ENCODE results near the gene ZNF587.
"Not testable (repeated sequence)": the region's sequence is repeated elsewhere in the genome, so short reads cannot be mapped to it uniquely, and the experiment has no call there.

Gene ZNF587

DNA sequence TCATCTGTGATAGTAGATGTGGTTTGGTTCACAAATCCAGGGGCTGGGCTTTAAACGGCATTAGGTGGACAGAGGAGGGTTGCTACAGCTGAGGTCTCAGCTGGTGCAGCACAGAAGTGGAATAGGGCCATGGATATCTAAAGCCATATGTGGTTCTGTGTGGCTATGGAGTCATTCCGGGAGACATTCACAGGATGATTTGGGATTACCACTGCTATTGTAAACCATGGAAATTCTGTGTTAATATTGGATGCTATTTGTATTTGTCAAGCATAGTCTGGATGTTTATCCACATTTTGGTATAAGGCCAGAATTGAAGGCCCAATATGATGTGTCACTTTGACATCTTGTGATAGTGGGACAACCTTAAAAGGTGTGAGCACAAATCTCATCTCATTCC is 26.5 kb upstream of the ZNF587 start:
- not testable (repeated sequence) for DNase-seq

DNA sequence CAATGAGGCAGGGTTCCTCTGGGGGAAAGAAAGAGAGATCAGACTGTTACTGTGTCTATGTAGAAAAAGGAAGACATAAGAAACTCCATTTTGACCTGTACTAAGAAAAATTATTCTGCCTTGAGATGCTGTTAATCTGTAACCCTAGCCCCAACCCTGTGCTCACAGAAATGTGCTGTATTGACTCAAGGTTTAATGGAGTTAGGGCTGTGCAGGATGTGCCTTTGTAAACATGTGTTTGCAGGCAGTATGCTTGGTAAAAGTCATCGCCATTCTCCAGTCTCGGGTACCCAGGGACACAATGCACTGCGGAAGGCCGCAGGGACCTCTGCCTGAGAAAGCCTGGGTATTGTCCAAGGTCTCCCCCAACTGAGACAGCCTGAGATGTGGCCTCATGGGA is 26.1 kb upstream of the ZNF587 start:
- DNase-seq: not testable (repeated sequence)

DNA sequence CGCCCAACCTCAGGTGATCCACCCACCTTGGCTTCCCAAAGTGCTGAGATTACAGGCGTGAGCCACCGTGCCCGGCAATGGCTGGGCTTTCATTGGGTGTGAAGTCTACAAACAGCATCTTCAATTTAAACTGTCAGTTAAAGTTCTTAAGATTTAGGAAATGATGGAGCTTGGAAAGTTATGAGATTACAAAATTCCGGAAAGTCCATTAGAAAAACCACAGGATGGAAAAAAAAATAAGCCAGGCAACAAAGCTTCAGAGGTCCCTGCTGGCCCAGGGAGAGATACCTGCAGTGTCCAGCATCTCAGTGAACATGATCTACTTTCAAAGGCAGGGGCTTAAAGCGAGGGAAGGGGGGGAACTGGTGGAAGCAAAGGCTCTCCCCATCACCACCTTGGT is 24.1 kb upstream of the ZNF587 start:
- no peak for DNase-seq

DNA sequence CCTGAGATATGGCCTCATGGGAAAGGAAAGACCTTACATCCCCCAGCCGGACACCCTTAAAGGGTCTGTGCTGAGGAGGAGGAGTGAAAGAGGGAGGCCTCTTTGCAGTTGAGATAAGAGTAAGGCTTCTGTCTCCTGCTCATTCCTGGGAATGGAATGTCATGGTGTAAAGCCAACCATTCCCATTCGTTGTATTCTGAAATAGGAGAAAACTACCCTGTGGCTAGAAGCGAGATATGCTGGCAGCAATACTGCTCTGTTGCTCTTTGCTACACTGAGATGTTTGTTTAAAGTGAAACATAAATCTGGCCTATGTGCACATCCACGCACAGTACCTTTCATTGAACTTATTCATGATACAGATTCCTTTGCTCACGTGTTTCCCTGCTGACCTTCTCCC is 20.3 kb upstream of the ZNF587 start:
- no peak for DNase-seq

DNA sequence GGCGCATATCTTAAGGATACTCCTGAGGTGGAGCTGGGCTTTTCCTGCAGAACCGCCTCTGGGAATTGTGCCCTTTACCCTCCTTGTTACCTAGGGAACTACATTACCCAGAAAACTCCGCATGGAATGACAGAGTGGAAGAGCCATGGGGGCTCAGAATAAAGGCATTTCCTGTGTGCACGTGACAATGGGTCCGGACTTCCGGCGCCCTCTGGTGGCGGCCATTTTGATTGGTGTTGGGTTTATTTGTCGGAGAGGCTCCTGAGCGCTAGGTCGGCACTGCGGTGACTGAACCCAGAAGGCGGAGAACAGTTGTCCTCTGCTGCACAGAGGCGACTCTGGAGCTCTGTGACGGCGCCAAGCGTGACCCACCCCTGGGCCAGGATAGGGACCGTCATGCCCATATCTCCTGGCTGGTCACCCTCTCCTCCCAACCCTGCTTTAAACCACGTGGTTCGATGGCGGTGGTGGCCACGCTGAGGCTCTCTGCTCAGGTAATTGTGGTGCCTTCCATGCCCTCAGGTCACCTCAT is 19.5 kb upstream of the ZNF587 start, which contains the start of gene ZNF587B:
ZNF587B (plus strand) TSS at position 229 of the 532 bp plus-strand sequence; CDS start at position 459, 230 bp downstream.
- peak; percentile 74 for DNase-seq

DNA sequence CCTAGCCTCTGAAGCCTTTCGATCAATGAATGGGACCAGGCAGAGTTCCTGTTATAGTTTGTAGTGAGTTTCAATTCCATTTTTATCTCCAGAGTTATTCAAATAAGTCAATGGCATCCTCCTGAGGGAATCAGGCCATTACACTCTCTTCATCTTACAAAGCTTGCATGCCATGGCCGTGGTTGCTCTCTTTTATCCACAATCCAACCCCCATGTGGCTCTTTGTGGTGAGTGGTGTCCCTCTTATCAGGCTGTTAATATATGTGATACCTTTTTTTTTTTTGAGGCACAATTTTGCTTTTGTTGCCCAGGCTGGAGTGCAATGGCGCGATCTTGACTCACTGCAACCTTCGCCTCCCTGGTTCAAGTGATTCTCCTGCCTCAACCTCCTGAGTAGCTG is 12.7 kb upstream of the ZNF587 start:
- not testable (repeated sequence) for DNase-seq

DNA sequence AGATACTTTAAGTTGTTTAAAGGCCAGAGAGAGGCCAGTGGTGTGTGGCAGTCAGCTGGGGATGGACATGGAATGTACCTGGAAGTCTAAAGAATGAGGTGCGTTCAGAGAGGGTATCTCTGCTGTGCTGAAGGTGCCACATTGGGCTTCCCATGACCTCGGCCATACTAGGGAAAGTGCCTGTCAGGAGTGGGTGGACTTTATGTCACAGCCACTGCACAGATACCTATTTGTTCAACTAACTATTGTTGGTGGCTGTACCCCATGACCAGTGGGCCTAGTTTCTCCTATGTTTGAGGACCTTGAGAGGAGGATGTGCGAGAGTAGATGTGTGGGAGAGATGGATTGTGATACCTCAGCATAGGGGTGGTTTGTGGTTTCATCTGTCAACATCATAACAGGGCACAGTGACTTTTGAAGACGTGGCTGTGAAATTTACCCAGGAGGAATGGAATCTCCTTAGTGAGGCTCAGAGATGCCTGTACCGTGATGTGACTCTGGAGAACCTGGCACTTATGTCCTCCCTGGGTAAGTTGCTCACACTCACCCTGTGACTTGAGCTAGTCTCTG is 11.0 kb upstream of the ZNF587 start:
- DNase-seq: not testable (repeated sequence)

DNA sequence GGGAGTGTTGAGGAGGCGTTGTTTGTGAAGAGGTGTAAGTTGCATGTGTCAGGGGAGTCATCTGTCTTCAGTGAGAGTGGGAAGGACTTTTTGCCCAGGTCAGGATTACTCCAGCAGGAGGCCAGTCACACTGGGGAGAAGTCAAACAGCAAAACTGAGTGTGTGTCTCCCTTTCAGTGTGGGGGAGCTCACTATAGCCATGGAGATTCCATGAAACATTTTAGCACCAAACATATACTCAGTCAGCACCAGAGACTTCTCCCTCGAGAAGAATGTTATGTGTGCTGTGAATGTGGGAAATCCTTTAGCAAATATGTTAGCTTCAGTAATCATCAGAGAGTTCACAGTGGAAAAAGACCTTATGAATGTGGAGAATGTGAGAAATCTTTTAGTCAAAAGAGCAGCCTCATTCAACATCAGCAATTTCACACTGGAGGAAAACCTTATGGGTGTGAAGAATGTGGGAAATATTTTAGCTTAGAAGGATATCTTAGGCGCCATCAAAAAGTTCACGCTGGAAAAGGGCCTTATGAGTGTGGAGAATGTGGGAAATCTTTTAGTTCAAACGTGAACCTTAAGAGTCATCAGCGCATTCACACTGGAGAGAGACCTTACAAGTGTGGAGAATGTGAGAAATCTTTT is 8.4 kb upstream of the ZNF587 start:
- DNase-seq: peak; percentile 8

DNA sequence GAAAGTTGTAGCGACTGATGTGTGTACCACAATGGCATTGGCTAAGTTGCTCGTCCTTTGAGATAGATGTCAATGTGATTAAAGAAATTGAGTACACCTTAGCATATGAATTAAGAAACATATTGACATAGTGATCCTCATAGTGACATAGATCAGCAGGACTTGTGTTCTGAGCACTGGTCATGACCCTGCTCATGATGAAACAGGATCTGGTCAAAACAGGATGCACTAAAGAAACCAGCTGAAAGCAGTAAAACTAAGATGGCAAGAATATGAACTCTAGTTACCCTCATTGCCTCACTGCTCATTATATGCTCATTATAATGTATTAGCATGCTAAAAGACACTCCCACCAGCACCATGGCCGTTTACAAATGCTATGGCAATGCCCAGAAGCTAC is 2.5 kb upstream of the ZNF587 start:
- DNase-seq: not testable (repeated sequence)

DNA sequence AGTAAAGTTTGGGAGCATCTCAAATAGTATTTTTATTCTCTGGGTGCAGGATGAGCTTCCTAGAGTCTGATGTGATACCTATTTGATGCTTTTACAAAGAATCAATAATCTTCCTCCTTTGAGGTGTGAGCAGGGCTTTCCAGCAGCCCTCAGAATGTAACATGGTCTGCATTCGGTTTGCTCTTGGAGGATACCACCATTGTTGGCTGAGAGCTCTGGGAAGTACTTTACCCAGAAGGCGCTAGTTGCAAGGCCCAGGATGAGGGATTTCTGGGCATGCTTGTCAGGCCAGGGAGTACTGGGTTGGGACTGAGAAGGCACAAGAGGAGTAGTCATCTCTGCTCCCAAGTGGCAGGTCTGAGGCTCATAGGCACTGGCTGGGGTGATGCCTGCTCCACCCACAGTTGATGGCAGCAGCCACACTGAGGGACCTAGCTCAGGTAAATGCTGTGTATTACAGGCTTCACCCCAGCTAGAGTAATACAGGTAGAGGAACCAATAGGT is 445 bp upstream of the ZNF587 start:
- not testable (repeated sequence) for DNase-seq

DNA sequence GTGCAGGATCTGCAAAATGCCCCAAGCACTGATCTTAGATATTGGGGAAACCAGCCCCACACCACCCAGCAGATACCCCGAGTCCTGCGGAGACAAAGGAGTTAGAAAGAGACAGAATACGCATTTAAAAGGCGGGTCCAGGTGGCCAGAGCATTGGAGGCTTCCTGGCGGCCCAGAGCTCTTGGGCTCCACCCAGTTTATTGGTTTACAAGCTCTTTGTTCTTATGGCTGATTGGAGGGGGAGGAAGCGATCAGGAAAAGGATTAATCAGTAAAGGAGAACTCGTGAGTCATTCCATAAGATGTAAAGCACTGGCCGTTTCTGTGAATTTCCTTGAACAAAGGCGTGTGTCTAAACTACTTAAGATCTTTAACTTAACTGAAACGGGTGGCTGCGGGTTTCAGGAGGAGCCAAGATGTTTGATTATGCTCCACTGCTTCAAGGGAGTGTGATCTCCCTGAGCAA is 926 bp downstream of the ZNF587 start:
- DNase-seq: no peak

DNA sequence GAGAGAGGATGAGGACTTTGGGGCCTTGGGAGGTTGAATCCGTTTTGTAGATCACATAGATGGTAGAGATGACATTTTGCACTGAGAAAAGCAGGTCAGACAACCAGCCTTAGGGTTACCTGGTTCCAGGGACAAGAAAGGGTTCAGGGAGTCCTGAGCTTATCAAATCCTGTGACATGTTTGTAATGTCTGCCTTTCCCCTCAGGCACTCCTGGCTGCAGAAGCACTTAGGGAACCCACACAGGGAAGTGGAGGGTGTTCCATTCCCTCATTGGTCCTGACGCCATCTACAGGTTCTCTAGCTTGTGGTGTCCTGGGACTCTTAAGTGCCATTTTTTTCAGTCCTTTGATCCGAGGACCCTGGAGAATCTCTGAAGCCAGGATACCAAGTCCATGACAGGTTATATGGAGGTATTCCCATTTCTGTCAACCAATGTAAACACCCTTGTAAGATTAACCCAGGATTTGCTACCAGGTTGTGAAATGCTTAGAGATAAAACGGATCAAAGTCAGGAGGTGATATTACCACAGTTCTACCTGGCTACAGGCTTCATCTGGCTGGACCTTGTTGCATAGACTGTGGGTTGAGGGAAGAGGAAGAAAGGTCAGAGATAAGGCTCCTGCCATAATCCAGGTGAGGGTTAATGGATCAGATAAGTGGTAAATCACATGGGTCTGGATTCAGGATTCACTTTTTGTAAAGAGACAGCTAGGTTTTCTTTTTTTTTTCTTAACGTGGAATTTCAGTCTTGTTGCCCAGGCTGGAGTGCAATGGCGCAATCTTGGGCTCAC is 2.3 kb downstream of the ZNF587 start:
- not testable (repeated sequence) for DNase-seq

DNA sequence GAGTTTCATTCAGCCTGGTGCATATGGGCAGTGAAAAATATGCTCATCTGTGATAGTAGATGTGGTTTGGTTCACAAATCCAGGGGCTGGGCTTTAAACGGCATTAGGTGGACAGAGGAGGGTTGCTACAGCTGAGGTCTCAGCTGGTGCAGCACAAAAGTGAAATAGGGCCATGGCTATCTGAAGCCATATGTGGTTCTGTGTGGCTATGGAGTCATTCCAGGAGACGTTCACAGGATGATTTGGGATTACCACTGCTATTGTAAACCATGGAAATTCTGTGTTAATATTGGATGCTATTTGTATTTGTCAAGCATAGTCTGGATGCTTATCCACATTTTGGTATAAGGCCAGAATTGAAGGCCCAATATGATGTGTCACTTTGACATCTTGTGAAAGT is 4.5 kb downstream of the ZNF587 start:
- DNase-seq: not testable (repeated sequence)

DNA sequence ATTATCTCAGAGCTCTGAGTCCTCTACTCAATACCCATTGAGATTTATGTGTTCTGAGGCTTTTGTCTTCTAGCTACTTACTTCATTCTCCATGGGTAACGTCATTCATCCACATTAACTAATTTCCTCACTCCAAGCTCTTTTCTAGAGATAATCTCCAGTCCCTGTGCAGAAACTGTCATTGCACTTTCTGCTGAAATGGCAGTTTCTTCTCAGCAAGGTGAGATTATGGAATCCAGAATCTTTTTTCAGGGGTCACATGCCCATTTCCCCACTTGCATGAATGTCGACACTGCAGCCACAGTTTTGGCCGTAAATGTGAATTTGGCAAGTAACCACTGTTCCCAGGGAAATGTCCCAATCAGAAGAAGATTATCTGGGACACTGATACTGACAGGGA is 12.7 kb downstream of the ZNF587 start:
- DNase-seq: not testable (repeated sequence)

DNA sequence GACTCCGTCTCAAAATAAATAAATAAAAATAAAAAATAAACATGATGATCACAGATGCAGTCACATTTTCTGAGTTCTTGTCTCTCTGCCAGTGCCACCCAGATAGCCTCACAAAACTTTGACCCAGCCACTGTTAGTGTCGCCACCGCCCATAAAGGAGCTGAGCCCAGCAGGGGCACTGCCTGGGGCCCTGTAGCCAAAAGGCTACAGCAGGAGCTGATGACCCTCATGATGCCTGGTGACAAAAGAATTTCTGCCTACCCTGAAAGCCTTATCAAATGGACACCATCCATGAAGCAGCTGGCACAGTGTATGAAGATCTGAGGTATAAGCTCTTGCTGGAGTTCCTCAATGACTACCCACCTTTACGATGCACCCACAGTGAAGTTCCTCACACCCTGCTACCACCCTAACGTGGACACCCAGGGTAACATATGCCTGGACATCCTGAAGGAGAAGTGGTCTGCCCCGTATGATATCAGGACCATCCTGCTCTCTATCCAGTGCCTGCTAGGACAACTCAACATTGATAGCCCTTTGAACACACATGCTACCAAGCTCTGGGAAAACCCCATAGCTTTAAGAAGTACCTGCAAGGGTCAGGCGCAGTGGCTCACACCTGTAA is 18.3 kb downstream of the ZNF587 start:
- DNase-seq: no peak

DNA sequence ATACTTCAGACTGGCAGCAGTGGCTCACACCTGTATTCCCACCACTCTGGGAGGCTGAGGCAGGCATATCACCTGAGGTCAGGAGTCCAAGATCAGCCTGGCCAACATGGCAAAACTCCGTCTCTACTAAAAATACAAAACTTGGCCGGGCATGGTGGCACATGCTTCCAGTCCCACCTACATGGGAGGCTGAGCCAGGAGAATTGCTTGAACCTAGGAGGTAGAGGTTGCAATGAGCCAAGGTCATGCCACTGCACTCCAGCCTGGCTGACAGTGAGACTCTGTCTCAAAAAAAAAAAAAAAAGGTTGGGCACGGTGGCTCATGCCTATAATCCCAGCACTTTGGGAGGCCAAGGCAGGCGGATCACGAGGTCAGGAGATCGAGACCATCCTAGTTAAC is 20.0 kb downstream of the ZNF587 start:
- DNase-seq: not testable (repeated sequence)

DNA sequence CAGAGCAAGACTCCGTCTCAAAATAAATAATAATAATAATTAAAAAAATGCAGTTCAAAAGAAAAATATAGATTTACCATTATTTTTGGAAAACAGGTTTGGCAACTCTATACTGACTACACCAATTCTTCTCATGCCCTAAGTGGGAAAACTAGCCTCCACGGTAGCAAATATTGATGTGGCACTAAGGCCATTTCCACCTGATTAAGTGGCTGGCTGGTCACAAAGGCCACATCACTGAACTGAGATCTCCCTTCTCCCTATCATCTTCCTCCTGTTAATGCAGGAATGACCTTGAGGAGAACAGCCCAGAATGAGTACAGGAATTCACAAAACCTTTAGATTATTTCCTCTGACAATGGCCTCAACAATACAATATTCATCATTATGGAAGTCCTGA is 20.6 kb downstream of the ZNF587 start:
- DNase-seq: no peak

DNA sequence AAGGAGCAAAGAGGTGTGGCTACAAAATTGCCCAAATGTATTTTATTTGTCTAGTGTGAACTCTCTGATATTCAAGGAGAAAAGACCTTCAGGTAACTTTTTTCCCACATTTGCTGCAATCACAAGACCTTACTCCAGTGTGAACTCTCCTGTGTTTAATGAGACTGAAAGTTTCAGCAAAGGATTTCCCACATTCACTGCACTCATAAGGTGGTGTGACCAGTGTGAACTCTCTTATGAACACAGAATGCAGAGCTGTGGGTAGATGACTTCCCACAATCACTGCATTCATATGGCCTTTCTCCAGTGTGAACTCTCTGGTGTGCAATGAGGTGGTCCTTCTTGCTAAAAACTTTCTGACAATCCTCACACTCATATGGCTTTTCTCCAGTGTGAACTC is 22.8 kb downstream of the ZNF587 start:
- no peak for DNase-seq

DNA sequence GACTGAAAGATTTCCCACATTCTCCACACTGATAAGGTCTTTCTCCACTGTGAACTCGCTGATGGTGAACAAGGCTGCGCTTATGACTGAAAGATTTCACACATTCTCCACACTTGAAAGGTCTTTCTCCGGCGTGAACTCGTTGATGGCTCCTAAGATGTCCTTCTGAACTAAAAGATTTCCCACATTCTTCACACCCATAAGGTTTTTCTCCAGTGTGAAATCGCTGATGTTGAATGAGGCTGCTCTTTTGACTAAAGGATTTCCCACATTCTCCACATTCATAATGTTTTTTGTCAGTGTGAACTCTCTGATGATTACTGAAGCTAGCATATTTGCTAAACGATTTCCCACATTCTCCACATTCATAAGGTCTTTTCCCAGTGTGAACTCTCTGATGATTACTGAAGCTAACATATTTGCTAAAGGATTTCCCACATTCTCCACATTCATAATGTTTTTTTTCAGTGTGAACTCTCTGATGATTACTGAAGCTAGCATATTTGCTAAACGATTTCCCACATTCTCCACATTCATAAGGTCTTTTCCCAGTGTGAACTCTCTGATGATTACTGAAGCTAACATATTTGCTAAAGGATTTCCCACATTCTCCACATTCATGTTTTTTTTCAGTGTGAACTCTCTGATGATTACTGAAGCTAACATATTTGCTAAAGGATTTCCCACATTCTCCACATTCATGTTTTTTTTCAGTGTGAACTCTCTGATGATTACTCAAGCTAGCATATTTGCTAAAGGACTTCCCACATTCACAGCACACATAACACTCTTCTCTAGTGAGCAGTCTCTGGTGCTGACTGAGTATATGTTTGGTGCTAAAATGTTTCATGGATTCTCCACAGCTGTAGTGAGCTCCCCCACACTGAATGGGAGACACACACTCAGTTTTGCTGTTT is 24.5 kb downstream of the ZNF587 start:
- not testable (repeated sequence) for DNase-seq

DNA sequence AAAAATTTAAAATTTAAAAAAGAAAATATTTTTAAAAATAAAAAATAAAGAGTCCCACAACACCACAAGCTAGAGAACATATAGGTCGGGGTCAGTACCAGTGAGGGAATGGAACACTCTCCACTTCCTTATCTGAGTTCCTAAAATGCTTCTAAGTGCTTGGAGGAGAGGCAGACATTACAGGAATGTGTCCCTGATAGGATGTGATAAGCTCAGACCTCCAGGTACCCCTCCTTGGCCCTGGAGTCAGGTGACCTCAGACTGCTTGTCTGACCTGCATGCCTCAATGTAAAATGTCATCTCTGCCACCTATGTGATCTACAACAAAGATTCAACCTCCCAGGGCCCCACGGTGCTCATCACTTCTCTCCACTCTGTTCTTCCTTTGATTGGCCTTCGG is 36.4 kb downstream of the ZNF587 start:
- no peak for DNase-seq

DNA sequence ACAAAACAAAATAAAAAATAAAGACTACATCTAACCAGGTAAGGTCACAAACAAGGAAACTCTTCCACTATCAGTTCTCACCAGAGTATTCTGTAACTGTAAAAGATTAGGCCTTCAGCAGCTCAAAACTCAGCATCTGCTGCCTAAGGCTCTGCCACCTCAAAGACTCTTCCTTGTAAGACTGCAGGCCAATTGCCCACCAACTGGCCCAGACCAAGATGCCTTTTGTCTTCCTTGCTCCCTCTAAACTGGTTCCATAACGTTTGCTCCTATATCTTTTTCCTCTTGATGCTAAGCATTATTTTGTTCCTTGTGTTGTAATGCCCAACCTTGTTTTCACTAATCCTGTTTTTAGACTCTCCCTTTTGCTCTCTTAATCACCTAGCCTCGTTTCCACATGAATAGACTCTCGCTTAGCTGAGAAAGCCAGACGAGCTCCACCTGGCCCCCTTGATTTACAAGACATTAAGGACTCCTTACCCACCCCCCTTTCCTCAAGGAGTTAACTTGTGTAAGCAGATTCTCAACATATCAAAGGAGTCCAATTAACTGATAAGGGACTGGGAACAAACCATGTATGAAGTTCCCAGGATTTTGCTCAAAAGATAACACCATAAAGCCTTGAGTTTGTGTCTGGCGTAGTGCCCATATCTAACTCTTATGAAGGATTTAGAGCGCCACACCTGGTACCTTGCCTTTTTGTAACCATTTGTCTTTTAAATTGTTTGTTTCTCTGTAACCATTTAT is 37.7 kb downstream of the ZNF587 start:
- no peak for DNase-seq

Data from fibroblast of skin of scalp (primary cell).